Erythroblast (primary cell): ENCODE results near the gene NRL.

Experiments used
- GATA1 ChIP-seq: IDR thresholded peaks from 2 replicates; pipeline ENCODE4 v1.6.1; 2011; ENCODE audit warnings: low read depth, mild to moderate bottlenecking, control low read depth, low read length, moderate library complexity
- POLR2A ChIP-seq: IDR thresholded peaks from 2 replicates; pipeline ENCODE4 v1.6.1; 2011; ENCODE audit warnings: mild to moderate bottlenecking, low read length

DNA sequence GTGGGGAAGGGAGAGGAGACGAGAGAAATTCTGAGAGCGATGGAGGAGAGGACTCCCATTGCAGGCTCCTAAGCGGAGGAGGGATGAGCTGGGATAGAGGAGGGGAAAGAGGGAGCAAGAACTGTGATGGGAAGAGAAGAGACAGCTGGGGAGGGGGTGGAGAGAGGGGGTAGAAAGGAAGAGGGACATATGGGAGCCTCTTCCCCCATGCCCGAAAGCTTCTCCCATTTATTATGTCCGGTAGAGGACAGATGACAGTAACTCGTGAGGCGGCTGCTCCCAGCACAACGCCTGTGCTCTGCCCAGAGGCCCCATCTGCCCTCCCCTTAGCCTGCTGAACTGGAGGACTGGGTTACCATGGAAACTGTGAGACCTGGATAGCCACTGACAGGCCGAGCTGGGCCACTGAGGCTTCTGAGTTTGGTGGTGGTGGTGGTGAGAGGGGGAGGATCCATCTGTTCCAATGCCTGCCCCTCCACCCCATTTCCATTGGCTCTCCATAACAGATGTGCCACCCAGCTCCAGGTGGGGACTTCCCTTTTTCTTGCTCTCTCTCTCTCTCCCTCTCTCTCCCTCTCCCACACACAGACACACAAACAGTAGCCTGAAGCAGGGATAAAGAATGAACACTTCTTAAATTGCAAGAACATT is 35.1 kb downstream of the NRL start:
- TF ChIP-seq POLR2A (no peak), GATA1 (no peak)
